COLO829 (cell line): ENCODE data around the gene RIMS3.
"Not testable (repeated sequence)": the region's sequence is repeated elsewhere in the genome, so short reads cannot be mapped to it uniquely, and the experiment has no call there.

ENCODE experiments used
- DNase-seq: peaks from one replicate; pipeline ENCODE4 v3.0.0; 2012; ENCODE audit warnings: low spot score

Gene RIMS3

GRCh38 chr1:40593449-40594186 is 71.9 kb downstream of the RIMS3 start:
- DNase-seq: no peak

- no peak for DNase-seq
Observed at GRCh38 chr1:40592107-40592803, 73.2 kb downstream of the RIMS3 start.

- DNase-seq: no peak
Observed at GRCh38 chr1:40588586-40588985, 76.9 kb downstream of the RIMS3 start.

- DNase-seq: no peak
Observed at GRCh38 chr1:40583980-40584379, 81.5 kb downstream of the RIMS3 start.

GRCh38 chr1:40582116-40582515 is 83.4 kb downstream of the RIMS3 start:
- DNase-seq: no peak

- no peak for DNase-seq
Observed at GRCh38 chr1:40575336-40575735, 90.1 kb downstream of the RIMS3 start.

- DNase-seq: not testable (repeated sequence)
Observed at GRCh38 chr1:40574805-40575204, 90.7 kb downstream of the RIMS3 start.
